Left forelimb (tissue), 1 donor: ENCODE measurements around the gene PABPN1L.
"Not testable (repeated sequence)": the region's sequence is repeated elsewhere in the genome, so short reads cannot be mapped to it uniquely, and the experiment has no call there.

Source experiments
- DNase-seq: peaks from one replicate; pipeline ENCODE4 v3.0.0-alpha.2; 2018; ENCODE audit warnings: low spot score

PABPN1L gene

DNA sequence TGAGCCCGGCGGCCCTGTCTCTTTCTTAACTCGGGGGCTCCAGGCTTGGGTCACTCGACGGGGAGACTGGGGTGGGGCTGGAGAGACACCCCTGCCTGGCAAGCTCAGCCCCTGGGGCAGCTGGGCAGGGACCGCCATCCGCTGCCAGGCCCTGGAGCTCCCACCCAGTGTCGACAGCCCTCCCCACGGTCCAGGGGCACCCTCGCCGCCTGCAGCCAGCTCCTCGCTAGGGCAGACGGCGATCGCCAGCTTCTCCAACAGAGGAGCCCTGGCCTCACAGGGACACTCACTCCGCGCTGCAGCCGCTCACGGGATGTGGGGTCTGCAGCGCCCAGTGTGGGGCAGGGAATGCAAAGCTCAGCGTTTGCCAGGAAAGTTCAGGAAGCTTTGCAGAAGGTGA lies 38.7 kb downstream of the PABPN1L start:
- no peak for DNase-seq

- no peak for DNase-seq
Measured at GRCh38 chr16:88826070-88826840, 40.2 kb downstream of the PABPN1L start.

GRCh38 chr16:88825146-88825545 lies 41.3 kb downstream of the PABPN1L start:
- DNase-seq, result no peak

- DNase-seq, result no peak
Measured at GRCh38 chr16:88824256-88825077, 42.0 kb downstream of the PABPN1L start.

DNA sequence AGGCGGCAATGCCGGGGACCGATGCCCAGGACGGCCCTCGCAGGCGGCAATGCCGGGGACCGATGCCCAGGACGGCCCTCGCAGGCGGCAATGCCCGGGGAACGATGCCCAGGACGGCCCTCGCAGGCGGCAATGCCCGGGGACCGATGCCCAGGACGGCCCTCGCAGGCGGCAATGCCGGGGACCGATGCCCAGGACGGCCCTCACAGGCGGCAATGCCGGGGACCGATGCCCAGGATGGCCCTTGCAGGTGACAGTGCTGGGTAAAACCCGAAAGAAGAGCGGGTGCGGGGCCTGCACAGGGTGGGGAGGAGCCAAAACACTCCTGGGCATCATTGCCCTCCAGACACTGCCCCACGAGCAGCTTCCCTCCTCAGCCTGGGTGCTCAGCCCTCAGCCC lies 42.8 kb downstream of the PABPN1L start:
- DNase-seq, result not testable (repeated sequence)

GRCh38 chr16:88822281-88823040 lies 44.0 kb downstream of the PABPN1L start:
- DNase-seq, result no peak

DNA sequence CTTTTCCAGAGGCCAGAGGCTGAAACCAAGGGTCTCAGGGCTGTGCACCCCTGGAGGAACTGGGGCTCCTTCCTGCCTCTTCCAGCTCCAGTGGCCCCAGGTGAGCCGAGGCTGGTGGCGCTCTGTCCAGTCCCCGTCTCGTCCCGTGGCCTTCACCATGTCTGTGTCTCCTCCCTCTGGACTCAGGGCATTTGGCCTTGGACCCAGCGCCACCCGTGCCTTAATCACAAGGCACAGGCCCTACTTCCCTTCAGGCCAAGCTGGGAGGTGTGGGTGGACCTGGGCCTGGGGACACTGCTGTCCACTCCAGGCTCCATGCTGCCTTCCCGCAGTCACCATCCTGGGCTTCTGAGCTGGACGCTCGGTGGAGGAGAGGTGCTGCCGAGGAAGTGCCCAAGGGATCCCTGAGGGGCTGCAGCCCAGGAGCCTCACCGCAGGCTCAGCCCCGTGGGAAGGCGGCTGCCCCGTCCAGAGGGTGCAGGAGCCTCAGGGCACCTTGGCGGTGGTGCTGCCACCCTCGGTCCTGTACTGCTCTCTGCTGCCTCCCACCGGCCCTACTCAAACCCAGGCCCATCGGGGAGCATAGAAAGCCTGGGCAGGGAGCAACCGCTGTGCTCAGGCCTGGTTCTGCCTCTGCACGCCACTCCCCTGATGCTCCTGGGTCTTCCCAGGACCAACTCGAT lies 45.2 kb downstream of the PABPN1L start:
- no peak for DNase-seq

DNA sequence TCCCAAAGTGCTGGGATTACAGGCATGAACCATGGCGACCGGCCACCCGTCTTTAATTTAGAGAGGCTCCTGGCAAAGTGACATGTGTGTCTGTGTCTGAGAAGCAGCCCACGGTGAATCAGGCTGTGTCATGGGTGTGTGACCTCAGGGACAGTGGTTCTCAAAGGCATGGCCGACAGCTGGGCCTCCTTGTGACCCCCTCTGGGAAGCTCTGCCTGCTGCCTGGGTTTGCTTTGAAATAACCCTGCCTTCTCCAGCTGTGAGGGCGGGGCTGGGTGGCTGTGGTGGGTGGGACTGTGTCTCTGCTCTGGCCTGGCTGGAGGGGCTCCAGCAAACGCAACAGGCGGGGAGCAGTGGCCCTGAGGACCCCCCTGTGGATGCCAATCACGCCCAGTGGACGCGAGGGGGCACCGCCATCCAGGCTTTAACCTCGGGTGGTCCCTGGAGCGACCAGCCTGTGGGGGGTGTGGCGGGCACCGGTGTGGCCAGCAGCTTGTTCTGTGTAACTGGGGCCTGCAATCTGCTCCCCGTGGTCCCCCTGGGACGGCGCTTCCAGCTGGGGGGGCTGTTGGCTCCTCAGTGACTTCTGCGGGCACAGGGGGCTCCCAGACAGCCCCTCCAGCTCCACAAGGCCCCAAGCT lies 46.0 kb downstream of the PABPN1L start:
- DNase-seq, result no peak

DNA sequence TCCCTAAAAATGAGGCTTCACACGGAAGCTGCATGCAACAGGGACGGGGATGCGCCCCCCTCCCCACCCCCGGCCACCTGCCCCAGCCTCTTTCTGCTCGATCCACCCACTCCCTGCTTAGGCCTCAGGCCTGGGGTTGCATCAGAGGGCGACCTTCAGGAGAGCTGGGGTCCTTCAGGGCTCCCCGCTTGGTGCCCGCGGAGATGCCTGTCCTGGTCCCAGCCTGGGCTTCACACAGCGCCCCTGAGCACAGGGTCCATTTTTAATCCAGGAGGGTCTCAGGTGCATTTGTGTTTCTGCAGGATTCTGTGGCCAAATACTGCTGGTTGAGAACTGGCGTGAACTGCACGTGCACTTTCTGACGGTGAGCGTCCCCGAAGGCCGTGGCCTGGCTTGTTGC lies 47.3 kb downstream of the PABPN1L start:
- no peak for DNase-seq

DNA sequence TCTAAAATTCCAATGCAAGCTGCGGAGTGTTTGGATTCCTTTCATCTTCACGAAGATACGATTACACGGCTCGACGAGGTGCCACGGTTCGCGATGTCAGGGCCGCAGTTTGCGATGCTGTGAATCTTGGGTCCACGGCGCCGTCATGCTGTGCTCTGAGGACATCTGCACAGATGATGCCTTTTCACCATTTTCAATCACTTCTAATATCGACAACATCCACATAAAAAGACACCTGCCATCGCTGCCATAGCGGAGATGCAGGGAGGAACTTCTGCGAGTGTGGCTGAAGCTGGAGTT lies 47.9 kb downstream of the PABPN1L start:
- no peak for DNase-seq

DNA sequence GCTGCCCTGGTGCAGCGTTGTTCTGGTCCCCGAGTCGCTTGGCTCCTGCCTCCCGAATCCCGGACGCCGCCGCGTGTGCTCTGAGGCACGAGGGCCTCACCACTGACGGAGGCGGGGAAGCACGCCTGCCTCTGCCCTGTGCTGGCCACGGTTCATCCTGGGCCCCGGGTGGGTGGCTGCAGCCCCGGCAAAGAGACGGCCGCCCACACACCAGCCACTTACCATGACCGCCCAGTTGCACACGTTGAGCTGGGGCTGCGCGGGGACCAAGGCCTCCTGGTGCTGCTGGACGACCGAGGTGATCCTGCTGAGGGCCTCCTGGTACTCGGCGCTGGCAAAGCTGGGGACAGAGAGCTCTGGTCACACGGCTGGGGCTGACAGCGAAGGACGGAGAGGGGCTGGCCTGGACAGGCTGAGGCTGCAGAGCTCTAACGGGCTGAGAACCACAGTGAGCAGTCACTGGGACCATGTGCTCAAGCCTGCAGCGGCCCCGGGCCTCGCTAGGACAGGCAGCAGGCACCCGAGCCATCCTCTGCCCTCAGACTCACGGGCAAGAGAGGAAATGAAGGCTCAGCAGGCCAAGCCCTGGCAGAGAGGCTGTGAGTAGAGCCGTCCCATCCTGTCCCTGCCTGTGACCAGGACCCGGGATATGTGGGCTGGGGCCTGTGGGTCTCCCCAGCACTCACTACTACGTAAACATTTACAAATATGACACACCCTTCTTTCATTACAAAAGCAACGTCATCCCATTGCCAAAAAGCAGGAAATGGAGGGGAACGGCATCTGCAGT lies 48.5 kb downstream of the PABPN1L start:
- no peak for DNase-seq

GRCh38 chr16:88816736-88817535 lies 49.5 kb downstream of the PABPN1L start:
- DNase-seq, result no peak

DNA sequence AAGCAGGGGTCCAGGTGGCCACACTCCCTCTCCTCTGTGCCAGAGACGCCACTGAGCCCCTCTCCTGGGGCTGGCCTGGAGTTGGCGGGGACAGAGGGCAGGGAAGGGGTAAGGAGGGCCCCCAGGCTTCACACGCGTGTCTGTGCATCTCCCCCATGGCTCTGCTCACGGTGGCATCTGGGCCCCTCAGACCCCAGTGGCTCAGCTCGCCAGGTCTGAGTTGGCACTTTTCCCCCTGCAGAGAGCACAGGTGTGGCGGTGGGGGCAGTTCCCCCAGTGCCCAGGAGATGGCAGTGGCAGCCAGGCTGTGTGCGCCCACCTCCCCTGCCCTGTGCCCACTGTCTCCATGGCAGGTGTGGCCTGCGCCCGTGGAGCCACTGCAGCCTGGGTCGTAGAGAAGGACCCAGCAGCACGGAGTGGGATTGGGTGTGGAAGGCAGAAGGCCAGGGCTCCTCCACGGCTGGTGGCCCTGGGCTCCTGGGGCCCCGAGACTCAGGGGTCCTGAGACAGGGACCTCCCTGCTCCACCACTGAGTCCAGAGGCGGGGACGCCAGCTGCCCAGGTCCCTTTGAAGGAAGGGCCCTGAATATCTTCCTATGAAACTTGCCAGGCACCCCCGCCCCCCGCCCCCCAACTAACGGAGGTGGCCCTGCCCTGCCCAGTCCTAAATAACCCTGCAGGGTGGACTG lies 50.4 kb downstream of the PABPN1L start:
- DNase-seq, result no peak

GRCh38 chr16:88815227-88815626 lies 51.2 kb downstream of the PABPN1L start:
- no peak for DNase-seq

DNA sequence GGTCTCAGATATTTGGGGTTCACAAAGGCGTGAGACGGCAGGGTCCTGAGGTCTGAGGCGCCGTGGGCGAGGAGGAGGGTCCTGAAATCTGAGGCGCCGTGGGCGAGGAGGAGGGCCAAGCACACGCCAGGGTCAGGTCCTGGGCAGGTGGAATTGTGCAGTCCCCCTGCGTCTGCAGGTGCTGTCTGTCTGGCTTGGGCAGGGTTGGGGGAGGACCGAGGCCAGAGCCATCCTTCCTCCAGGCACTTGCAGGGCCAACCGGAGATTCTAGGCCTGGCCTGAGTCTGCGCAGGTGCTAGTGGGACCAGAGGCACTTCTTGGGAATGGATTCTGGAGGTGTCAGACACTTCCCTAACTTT lies 52.3 kb downstream of the PABPN1L start:
- no peak for DNase-seq
